ENCODE data around the gene OR10G8.

The OR10G8 gene

DNA sequence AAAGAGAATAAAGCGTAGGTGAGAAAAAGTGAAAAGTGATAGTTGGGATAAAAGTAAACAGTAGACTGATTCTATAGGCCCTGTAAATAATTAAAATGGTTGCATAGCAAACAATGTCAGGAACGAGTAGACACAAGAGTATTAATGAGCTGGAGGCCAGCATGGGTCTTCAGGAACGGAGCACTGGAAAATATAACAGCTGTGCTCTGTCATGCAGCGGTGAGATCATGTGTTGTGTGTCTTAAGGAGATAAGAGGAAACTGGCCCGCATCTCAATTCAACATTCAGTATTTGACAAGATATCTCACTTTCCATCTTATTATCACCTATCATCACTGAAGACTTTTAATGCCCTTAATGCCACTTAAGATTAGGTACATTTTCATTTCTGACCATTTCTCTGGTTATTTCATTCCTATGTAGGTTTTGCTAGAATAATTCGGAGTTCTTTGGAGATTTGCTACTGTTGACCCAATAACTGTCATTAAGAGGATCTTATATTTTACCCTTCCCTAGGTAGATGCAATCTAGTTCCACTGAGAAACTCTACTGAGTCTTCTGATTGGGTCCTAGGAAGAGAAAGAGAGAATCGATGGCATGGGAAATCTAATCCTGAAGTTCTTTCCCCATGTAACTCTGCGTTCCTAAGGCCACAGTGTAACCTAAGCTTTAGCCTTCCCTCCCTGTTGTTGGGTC is 53.2 kb downstream of the OR10G8 start:
- no peak for DNase-seq
